Measurements from ENCODE around the gene DOCK2.

DNA sequence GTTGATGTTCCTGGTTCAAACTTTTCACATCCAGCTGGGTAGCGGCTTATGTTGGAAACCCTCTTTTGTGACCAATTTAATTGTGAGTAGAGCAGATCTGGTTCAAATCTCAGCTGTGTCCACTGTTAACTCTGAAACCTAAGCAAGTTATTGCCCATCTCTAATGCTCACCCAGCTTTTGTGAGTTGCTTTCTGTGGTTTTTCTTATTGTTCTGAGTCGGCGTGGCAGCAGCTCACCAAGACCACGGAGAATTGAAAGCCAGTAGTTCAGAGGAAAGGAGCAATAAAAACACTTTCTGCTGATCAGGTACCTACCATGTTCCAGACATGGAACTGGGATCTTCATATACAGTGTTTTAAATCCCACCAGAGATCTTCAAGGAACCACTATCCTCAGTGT lies 114.4 kb downstream of the DOCK2 start:
- TF ChIP-seq, protein P1, sequence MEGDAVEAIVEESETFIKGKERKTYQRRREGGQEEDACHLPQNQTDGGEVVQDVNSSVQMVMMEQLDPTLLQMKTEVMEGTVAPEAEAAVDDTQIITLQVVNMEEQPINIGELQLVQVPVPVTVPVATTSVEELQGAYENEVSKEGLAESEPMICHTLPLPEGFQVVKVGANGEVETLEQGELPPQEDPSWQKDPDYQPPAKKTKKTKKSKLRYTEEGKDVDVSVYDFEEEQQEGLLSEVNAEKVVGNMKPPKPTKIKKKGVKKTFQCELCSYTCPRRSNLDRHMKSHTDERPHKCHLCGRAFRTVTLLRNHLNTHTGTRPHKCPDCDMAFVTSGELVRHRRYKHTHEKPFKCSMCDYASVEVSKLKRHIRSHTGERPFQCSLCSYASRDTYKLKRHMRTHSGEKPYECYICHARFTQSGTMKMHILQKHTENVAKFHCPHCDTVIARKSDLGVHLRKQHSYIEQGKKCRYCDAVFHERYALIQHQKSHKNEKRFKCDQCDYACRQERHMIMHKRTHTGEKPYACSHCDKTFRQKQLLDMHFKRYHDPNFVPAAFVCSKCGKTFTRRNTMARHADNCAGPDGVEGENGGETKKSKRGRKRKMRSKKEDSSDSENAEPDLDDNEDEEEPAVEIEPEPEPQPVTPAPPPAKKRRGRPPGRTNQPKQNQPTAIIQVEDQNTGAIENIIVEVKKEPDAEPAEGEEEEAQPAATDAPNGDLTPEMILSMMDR (IDR thresholded peaks at IDR 0.05): no peak
- TF ChIP-seq POLR2A (IDR thresholded peaks at IDR 0.05): no peak

All from lower leg skin (tissue), 3 donors.